LNCAP (cell line): Measurements from ENCODE around the gene TRAPPC3.

Experiments
- CTCF ChIP-seq: fragments of 450-650 bp; IDR thresholded peaks from 2 replicates; pipeline ENCODE4 v1.5.1; 2017; ENCODE audit warnings: mild to moderate bottlenecking

TRAPPC3 gene

GRCh38 chr1:36095760-36096405 lies 53.4 kb downstream of the TRAPPC3 start:
- no peak for TF ChIP-seq CTCF

GRCh38 chr1:36094621-36095061 lies 54.6 kb downstream of the TRAPPC3 start:
- TF ChIP-seq CTCF = no peak

GRCh38 chr1:36093929-36094328 lies 55.4 kb downstream of the TRAPPC3 start:
- no peak for TF ChIP-seq CTCF

GRCh38 chr1:36093226-36093625 lies 56.1 kb downstream of the TRAPPC3 start:
- TF ChIP-seq CTCF = no peak

GRCh38 chr1:36092798-36093185 lies 56.5 kb downstream of the TRAPPC3 start:
- TF ChIP-seq CTCF = no peak

- TF ChIP-seq CTCF = no peak
Observed at GRCh38 chr1:36092166-36092797, 57.0 kb downstream of the TRAPPC3 start.

GRCh38 chr1:36091698-36092097 lies 57.6 kb downstream of the TRAPPC3 start:
- TF ChIP-seq CTCF = no peak

GRCh38 chr1:36091141-36091540 lies 58.1 kb downstream of the TRAPPC3 start:
- no peak for TF ChIP-seq CTCF
